HFF-Myc (cell line): ENCODE measurements around the gene DCBLD1.

Experiments used
- DNase-seq: peaks from one replicate; pipeline ENCODE4 v3.0.0-alpha.2; 2011; ENCODE audit warnings: low read depth; ENCODE audit errors: extremely low read depth
- H3K4me3 ChIP-seq: replicated peaks from 2 replicates; pipeline ENCODE4 v1.5.1; 2011; ENCODE audit warnings: low read depth, mild to moderate bottlenecking, control low read depth, low read length
- CTCF ChIP-seq: IDR thresholded peaks from 2 replicates; pipeline ENCODE4 v1.5.1; 2012; ENCODE audit warnings: mild to moderate bottlenecking, low read depth, low read length, control low read depth; ENCODE audit errors: missing control alignments

DCBLD1 gene

DNA sequence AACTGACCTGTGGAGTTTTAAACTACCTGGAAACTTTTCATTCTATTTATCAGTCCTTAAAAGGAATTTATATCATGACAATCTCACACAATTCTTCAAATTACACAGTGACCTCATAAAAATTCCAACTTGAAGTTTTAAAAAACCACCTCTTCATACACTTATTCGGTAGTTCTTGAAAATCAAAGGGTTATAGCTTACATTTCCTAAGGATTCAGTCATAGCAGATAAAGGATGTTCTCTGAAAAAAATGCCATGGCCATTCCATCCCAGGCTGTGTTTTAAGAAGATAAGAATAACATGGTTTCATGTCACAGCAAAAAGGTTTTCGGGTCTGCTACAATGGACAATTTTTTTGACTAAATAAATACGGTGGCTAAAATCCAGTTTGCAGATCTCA, 78.7 kb downstream of the DCBLD1 start:
- no peak for TF ChIP-seq CTCF
- H3K4me3 ChIP-seq = no peak overlapping the region
- no peak for DNase-seq

DNA sequence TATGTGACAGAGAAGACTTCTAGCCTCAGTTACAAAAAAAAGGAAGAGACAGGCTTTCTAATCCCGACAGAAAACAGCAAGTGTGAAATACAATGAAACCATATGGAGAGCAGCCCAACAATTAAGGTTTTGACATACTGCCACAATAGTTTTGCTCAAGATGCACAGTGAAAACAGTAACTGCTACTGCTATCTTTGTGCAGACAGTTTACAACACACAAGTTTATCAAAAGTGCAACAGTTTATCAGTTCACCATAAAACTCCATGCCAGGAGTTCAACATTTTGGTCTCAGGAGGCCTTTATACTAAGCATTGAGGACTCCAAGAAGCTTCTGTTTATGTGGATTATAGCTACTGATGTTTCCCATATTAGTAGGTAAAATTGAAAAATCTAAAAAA, 82.2 kb downstream of the DCBLD1 start:
- H3K4me3 ChIP-seq = no peak overlapping the region
- no peak for DNase-seq
- no peak for TF ChIP-seq CTCF

DNA sequence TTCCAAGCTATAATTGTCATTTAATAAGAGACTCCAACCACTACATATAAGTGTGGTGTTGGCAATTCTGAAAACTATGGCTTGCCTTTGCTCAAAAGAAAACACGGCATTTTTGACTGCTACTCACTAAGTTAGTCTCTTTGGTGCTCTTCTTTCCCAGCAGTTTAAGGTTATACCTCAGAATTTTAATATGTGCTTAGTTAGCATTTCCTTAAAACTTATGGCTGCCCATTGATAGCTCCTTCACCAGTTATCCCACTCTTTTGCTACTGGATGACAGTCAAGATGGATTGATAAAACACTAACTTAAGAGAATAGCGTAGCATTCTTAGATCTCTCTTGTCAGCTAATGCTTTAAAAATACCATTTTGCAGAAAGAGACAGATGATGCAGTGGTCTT, 85.8 kb downstream of the DCBLD1 start:
- no peak for DNase-seq
- no peak for TF ChIP-seq CTCF
- H3K4me3 ChIP-seq = no peak overlapping the region

DNA sequence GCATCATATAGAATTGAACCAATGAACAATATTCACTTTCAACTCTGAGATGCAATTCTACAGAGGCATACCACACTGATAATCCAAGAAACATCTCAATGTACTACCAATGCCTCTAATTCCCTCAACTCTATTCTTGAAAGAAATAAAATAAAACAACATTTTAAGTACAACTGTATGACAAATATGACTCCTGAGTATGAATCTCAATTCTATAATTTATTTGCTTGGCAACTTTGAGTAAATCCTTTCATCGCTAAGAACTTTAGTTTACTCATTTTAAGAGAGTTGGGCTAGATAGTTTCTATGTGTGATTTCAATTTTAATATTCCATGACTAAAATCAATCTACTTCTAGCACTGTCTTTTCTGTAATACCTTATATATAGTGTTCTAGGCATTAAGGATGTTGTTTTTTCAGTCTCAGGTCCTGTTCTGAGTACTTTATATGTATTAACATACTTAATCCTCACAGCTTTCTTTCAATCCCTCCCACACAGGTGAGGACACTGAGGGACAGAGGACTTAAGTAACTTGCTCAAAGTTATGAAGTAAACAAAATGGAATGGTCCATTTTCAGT, 86.4 kb downstream of the DCBLD1 start:
- no peak for DNase-seq
- H3K4me3 ChIP-seq = no peak overlapping the region
- no peak for TF ChIP-seq CTCF

DNA sequence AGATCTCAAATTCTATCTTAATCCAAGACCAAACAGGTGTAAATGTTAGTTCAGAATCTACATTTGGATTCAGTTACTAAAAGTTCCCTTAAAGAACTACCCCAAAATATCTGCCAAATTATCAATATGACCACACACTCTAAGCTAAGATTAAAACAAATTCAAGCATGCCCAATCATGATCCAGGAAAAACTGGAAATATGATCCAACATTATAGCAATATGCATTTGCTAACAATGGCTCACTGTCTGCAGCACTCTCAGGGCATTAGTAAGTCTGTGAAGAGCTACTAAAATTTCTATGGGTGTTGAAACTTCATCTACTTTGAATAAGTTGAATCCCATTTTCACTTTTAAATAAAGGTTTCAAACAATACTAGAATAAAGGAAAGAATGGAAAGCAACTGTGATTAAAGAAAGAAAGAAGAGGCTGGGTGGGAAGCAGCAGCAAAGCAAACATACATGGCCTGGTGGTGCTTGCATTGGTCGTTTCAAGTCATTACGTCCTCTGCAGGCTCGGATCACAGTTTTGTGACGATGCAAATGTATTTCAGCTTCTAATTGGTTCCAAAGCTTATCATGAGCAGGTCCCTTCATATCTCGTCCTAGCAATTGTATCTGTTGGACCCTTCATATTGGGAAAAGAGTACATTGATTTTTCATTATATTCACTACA, 90.7 kb downstream of the DCBLD1 start:
- H3K4me3 ChIP-seq = no peak overlapping the region
- TF ChIP-seq CTCF = no peak
- no peak for DNase-seq

GRCh38 chr6:117574198-117574597, 91.7 kb downstream of the DCBLD1 start:
- TF ChIP-seq CTCF = no peak
- no peak for DNase-seq
- no peak overlapping the region for H3K4me3 ChIP-seq

DNA sequence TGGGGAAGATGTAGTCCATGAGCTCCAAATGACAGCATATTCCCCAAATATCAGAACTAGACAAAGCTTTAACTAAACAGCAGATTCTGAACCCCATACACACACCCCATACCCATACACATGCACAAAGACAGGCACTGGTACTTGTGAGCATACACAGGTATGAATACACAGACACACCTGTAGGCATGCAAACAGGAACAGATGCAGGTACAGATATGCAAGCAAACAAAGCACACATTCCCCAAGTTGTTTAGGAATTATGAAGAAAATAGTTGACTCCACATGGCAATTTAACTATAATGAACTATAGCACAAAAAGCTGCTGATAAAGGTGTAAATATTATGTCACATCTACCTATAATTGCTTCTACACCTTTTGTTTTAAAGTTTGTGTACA, 103.2 kb downstream of the DCBLD1 start:
- TF ChIP-seq CTCF = no peak
- DNase-seq = no peak
- H3K4me3 ChIP-seq = no peak overlapping the region
